Measurements from ENCODE around the gene RASGRF1. TPM values are rescaled to one million over a fixed set of nuclear protein-coding genes. Genes with fewer than 3 reads are reported as not detected.

Gene RASGRF1
- total and polyA plus RNA-seq, 9 of the 15 experiments (the other 6 are each of a cell fraction or from before 2014, with no cell fraction given) = 0.03 to 0.58 (median 0.06) TPM; not detected in 1

DNA sequence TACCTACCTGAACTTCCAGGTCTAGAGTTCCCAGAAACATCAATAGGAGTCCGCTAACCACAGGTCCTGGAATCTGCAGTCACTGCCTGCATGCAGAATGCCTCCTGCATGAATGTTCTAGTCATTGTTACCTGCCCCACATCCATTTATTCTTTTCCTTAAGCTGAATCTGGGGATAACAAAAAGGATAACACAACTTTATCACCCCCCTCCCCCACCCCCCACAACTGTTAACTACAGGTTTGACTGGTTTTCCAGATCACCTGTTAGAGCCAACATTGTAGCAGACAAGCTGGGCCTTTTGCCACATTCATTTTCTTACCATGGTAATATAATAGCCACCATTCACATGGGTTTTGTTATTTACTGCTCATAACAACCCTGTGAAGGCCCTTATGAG is 141.1 kb downstream of the RASGRF1 start:
- TF ChIP-seq MEF2D (tag; conservative IDR thresholded peaks at IDR 0.05; ENCODE audit: low read depth) (no peak), ZFPM2 (CRISPR knock-in tag; IDR thresholded peaks at IDR 0.05) (no peak), DDX20 (tag; IDR thresholded peaks at IDR 0.05; ENCODE audit: low read depth) (no peak), POLR3A (IDR thresholded peaks at IDR 0.05; ENCODE audit: borderline replicate concordance, extremely low read depth, insufficient read depth, insufficient read length) (no peak), L3MBTL2 (IDR thresholded peaks at IDR 0.05) (no peak), PTTG1 (tag; IDR thresholded peaks at IDR 0.05; ENCODE audit: low read depth) (no peak), STAT5A (IDR thresholded peaks at IDR 0.05; ENCODE audit: borderline replicate concordance, low read length) (no peak), ETV6 (IDR thresholded peaks at IDR 0.05; ENCODE audit: borderline replicate concordance in 1 of 2, low read depth in 2 of 2, low read length in 1 of 2) (no peak), ETV6 (CRISPR knock-in tag; IDR thresholded peaks at IDR 0.05; ENCODE audit: borderline replicate concordance) (no peak), GTF2F1 (IDR thresholded peaks at IDR 0.05; ENCODE audit: low read depth, low read length) (no peak), ZBED1 (IDR thresholded peaks at IDR 0.05) (no peak), POLR2A (conservative IDR thresholded peaks at IDR 0.05) (no peak), ZBTB5 (IDR thresholded peaks at IDR 0.05) (no peak), PML (IDR thresholded peaks at IDR 0.05; ENCODE audit: low read length) (no peak), HDAC8 (tag; IDR thresholded peaks at IDR 0.05) (no peak), ZSCAN29 (IDR thresholded peaks at IDR 0.05) (no peak), ZNF354B (CRISPR knock-in tag; IDR thresholded peaks at IDR 0.05) (no peak)
- TF ChIP-seq, protein P1, sequence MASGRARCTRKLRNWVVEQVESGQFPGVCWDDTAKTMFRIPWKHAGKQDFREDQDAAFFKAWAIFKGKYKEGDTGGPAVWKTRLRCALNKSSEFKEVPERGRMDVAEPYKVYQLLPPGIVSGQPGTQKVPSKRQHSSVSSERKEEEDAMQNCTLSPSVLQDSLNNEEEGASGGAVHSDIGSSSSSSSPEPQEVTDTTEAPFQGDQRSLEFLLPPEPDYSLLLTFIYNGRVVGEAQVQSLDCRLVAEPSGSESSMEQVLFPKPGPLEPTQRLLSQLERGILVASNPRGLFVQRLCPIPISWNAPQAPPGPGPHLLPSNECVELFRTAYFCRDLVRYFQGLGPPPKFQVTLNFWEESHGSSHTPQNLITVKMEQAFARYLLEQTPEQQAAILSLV (tag; IDR thresholded peaks at IDR 0.05) = no peak
- ChIA-PET POLR2A (interaction anchor here (1.2 kb wide), 1 partner anchor 12 kb away, joined by 3 read pairs; no protein-coding TSS in a partner anchor), CTCF (ENCODE audit: low intra/inter-chr PET ratio) (no interaction called here)
- no peaks in the 10 kb centered on the region for H3K9me3 ChIP-seq (replicated peaks; ENCODE audit: control insufficient read depth, insufficient read depth, low read depth, low read length)
- FAIRE-seq = no peak
- no TSS peak for BruUV-seq (replicated peaks)
- no peak overlapping the region for H3K4me2 ChIP-seq (ENCODE audit: insufficient read depth, low read length)
- WGBS (ENCODE audit: insufficient coverage, low coverage, missing lambda C conversion rate) = 11% methylated on average over 1 of the region's 1 CpG
- H3K4me1 ChIP-seq (replicated peaks in 1 of 2; ENCODE audit: control insufficient read depth in 2 of 2, insufficient read depth in 2 of 2, low read length in 2 of 2) = peaks cover 5 to 13% of the 10 kb centered on the region in 2 experiments; a peak in 4 of 5 replicates
- 0 out of 5 replicates have a peak, but pooled peaks cover 0 to 2% of the 10 kb centered on the region in 2 experiments for H3K27me3 ChIP-seq (ENCODE audit: control insufficient read depth in 2 of 2, insufficient read depth in 2 of 2, low read length in 2 of 2)
- no peak for ATAC-seq
- no peaks in the 10 kb centered on the region for H3K36me3 ChIP-seq (ENCODE audit: control insufficient read depth, insufficient read depth, low read length)
- H4K20me1 ChIP-seq (replicated peaks; ENCODE audit: control insufficient read depth, insufficient read depth, low read length) = no peaks in the 10 kb centered on the region
- H3K4me3 ChIP-seq = no peak overlapping the region
- H2AFZ ChIP-seq (ENCODE audit: low read depth, low read length) = no peak overlapping the region
- H3K9ac ChIP-seq (ENCODE audit: insufficient read depth in 1 of 2, low read depth in 2 of 2, low read length in 2 of 2) = no peak overlapping the region
- intact Hi-C loops (cut with micrococcal nuclease) = no loop called here
- H3K27ac ChIP-seq (ENCODE audit: extremely low read depth, low read depth, low read length) = no peak overlapping the region
- no peaks in the 10 kb centered on the region for H3K9me1 ChIP-seq (ENCODE audit: control insufficient read depth, insufficient read depth, low read length)
- H3K79me2 ChIP-seq (ENCODE audit: control insufficient read depth, insufficient read depth, low read length) = peaks cover 3% of the 10 kb centered on the region
- in situ Hi-C loops (cut with MboI) = no loop called here
- no peak for DNase-seq (ENCODE audit: extremely low read depth in 1 of 4, low spot score in 3 of 4)
